Superior temporal gyrus (tissue), 1 donor: ENCODE results near the gene CAMTA1.
"Not testable (repeated sequence)": the region's sequence is repeated elsewhere in the genome, so short reads cannot be mapped to it uniquely, and the experiment has no call there.

ENCODE experiments used
- DNase-seq: peaks from one replicate; pipeline ENCODE4 v3.0.0-alpha.2; 2016; ENCODE audit errors: extremely low spot score

CAMTA1 gene

GRCh38 chr1:6807782-6808181 is 22.5 kb downstream of the CAMTA1 start:
- no peak for DNase-seq

- no peak for DNase-seq
These were observed 24.2 kb downstream of the CAMTA1 start for GRCh38 chr1:6809461-6809860.

- DNase-seq: not testable (repeated sequence)
These were observed 25.0 kb downstream of the CAMTA1 start for GRCh38 chr1:6810146-6810734.

- no peak for DNase-seq
These were observed 26.3 kb downstream of the CAMTA1 start for GRCh38 chr1:6811583-6811982.

- DNase-seq: no peak
These were observed 27.9 kb downstream of the CAMTA1 start for GRCh38 chr1:6813165-6813564.

GRCh38 chr1:6815726-6816125 is 30.5 kb downstream of the CAMTA1 start:
- no peak for DNase-seq

- no peak for DNase-seq
These were observed 34.2 kb downstream of the CAMTA1 start for GRCh38 chr1:6819246-6820040.

GRCh38 chr1:6820899-6821298 is 35.6 kb downstream of the CAMTA1 start:
- DNase-seq: no peak

- DNase-seq: no peak
These were observed 37.5 kb downstream of the CAMTA1 start for GRCh38 chr1:6822530-6823359.

GRCh38 chr1:6823793-6824192 is 38.5 kb downstream of the CAMTA1 start:
- DNase-seq: no peak

- DNase-seq: no peak
These were observed 39.6 kb downstream of the CAMTA1 start for GRCh38 chr1:6824665-6825368.

GRCh38 chr1:6825828-6826227 is 40.6 kb downstream of the CAMTA1 start:
- no peak for DNase-seq

- no peak for DNase-seq
These were observed 41.8 kb downstream of the CAMTA1 start for GRCh38 chr1:6827079-6827478.

GRCh38 chr1:6827630-6828165 is 42.4 kb downstream of the CAMTA1 start:
- no peak for DNase-seq

- DNase-seq: no peak
These were observed 46.1 kb downstream of the CAMTA1 start for GRCh38 chr1:6831366-6831765.

GRCh38 chr1:6832006-6832405 is 46.8 kb downstream of the CAMTA1 start:
- not testable (repeated sequence) for DNase-seq

GRCh38 chr1:6832531-6833188 is 47.4 kb downstream of the CAMTA1 start:
- no peak for DNase-seq

GRCh38 chr1:6833804-6834203 is 48.5 kb downstream of the CAMTA1 start:
- no peak for DNase-seq

GRCh38 chr1:6834366-6834765 is 49.1 kb downstream of the CAMTA1 start:
- DNase-seq: no peak

- DNase-seq: no peak
These were observed 49.9 kb downstream of the CAMTA1 start for GRCh38 chr1:6835139-6835538.

GRCh38 chr1:6842301-6842700 is 57.0 kb downstream of the CAMTA1 start:
- DNase-seq: no peak
